ENCODE results near the gene NOTCH1.

DNA sequence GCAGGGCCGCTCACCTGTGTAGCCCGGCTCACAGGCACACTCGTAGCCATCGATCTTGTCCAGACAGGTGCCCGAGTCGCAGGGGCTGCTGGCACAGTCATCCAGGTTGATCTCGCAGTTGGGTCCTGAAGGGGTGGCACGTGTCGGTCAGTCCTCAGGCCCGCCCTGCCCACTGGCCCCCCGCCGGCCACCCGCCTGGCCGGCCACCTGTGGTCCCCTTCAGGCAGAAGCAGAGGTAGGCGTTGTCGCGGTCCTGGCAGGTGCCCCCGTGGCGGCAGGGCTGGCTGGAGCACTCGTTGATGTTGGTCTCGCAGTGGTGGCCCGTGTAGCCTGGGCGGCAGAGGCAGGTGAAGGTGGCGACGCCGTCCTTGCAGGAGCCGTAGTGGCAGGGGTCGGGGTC is 30.6 kb downstream of the NOTCH1 start:
- TF ChIP-seq, protein P1, sequence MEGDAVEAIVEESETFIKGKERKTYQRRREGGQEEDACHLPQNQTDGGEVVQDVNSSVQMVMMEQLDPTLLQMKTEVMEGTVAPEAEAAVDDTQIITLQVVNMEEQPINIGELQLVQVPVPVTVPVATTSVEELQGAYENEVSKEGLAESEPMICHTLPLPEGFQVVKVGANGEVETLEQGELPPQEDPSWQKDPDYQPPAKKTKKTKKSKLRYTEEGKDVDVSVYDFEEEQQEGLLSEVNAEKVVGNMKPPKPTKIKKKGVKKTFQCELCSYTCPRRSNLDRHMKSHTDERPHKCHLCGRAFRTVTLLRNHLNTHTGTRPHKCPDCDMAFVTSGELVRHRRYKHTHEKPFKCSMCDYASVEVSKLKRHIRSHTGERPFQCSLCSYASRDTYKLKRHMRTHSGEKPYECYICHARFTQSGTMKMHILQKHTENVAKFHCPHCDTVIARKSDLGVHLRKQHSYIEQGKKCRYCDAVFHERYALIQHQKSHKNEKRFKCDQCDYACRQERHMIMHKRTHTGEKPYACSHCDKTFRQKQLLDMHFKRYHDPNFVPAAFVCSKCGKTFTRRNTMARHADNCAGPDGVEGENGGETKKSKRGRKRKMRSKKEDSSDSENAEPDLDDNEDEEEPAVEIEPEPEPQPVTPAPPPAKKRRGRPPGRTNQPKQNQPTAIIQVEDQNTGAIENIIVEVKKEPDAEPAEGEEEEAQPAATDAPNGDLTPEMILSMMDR (IDR thresholded peaks at IDR 0.05) = no peak
- no peak for TF ChIP-seq POLR2A (IDR thresholded peaks at IDR 0.05)
